HG03521 (cell line): ENCODE results near the gene ZDHHC5.

Source experiments
- ATAC-seq: cut with Tn5 transposase; IDR thresholded peaks from one replicate; pipeline ENCODE4 v1.9.1; 2021; ENCODE audit warnings: mild to moderate bottlenecking, moderate library complexity; ENCODE audit not compliant: unreplicated experiment

ZDHHC5 gene

DNA sequence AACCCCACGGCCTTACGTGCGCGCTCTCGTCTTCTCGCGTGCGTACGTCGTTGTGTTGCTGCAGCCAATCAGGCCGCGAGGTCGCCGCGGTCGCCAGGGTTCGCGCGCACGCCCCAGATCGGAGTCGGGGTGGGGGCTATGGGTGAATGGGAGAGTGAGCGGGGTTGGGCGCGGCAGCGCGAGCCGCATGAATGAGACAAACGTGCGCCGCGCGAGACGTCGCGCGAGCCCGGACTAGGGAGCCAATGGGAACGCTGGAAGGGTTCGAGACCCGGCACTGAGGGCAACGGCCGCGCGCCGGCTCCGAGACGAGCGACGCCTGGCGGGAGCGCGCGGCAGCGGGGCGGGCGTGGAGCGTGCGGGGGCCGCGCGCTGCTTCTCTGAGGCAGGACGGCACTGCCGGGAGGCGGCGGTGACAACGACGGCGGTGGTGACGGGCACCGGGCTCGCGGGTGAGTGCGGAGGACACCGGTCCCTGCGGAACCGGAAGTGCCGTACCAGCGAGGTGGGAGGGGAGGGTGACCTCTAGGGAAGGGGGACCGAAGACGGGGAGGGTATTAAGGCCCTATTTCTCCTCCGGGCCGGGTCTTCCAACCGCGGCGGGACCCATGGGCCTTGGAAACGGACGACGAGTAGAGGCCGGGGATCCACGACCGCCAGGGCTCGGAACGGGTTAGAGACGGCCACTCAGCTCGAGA is at the start of gene ZDHHC5:
Gene ZDHHC5, plus strand, starts transcription at position 379 of the 698 bp plus-strand sequence. CDS start 4,977 bp downstream, outside the sequence.
- ATAC-seq = peak; percentile 83

DNA sequence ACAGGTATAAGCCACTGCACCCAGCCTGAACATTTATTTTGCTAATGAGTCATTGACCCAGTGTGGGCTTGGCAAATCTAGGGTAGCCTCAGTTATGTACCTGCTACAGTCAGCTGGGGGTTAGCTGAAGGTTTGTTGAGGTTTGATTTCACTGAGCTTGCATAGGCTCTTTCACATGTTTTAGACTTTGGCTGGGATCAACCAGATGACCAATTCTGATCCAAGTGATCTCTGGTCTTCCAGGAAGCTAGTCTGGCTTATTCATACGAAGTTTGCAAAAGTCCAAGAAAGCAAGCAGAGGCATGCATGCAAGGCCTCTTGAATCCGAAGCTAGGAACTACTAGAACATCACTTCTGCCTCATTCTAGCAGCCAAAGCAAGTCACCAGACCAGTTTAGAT is 49.5 kb upstream of the ZDHHC5 start:
- no peak for ATAC-seq

DNA sequence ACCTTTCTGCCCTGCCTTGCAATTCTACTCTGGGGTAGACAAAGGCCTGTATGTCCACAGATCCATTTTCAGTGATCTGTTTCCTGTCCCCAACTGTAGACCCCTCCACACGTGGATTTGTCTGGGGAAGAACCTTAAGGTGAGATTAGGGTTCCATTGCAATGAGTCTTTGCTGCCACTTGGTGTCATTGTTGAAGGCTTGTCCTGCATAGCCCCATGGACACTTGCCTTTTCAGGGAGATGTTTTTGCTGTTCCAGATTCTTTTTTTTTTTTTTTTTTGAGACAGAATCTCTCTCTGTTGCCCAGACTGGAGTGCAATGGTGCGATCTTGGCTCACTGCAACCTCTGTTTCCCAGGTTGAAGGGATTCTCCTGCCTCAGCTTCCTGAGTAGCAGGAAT is 48.6 kb upstream of the ZDHHC5 start:
- no peak for ATAC-seq

GRCh38 chr11:57620467-57620866 is 47.4 kb upstream of the ZDHHC5 start:
- no peak for ATAC-seq

DNA sequence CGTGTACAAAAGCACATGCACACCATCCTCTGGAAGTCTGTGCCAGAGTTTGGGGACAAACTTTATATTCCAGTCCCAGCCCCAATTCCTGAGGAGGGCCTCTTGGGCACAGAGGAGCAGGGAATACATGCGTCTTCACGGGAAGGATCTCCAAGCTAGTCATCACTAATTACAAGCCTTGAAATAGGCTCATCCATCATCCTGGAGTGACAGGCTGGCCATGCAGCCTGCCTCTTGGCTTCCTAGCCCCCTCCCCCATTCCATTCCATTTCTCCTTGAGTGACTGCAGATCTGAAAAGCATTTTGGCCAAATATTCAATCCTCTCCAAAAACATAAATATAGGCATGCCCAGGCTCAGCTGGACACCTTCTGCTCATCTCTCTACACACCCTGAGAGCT is 45.7 kb upstream of the ZDHHC5 start:
- ATAC-seq = no peak

- no peak for ATAC-seq
Measured at GRCh38 chr11:57624864-57625263, 43.0 kb upstream of the ZDHHC5 start.

DNA sequence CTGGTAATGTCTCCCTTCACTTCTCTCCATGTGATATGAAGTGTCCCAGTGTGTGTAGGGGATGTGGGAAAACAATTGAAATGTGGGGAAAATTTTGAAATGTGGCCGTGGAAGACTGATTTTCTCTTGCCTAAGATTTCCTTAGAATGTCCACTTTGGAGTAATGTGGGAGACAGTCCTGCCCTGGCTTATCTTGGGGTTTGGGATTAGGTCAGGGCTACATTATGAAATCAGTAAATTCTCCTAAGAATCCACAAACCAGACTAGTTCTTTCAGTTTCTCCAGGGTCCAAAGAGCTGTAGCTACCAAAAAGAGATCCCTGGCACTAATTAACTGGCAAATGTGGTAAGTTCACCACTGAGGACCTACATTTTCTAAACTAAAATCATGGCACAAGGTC is 41.0 kb upstream of the ZDHHC5 start:
- no peak for ATAC-seq

DNA sequence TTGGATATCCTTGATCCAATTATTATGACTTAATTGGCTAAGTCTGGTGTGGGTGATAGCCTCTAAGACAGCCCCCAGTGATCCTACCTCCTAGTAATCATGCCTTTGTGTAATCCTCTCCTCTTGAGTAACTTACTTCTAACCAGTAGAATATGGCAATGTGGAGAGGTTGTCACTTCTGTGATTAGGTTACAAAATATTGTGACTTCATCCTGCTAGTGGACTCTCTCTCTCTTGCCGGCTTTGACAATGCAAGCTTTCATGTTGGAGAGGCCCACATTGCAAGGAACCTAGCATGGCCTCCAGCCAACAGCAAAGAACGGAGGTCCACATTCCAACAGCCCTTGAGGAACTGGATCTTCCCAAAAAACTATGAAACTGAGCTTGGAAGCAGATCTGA is 37.7 kb upstream of the ZDHHC5 start:
- no peak for ATAC-seq

DNA sequence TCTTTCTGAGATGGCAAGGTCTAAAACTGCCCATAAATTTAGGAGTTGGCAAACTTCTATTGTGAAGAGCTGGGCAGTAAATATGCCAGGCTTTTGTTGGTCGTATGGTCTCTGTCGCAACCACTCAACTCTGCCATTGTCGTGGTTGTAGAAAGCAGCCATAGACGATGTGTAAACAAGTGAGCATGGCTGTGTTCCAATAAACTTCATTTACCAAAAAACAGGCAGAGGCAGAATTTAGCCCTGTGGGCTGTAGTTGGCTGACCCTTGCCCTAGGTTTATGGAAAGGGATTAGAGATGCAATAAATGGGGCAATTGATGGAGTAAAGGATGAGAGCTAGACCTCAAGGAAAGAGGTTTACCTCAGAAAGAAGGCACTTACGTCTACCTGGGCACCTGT is 35.8 kb upstream of the ZDHHC5 start:
- no peak for ATAC-seq

- no peak for ATAC-seq
Measured at GRCh38 chr11:57633394-57634070, 34.4 kb upstream of the ZDHHC5 start.

GRCh38 chr11:57634311-57634710 is 33.6 kb upstream of the ZDHHC5 start:
- ATAC-seq = no peak

GRCh38 chr11:57635246-57635645 is 32.7 kb upstream of the ZDHHC5 start:
- ATAC-seq = no peak

DNA sequence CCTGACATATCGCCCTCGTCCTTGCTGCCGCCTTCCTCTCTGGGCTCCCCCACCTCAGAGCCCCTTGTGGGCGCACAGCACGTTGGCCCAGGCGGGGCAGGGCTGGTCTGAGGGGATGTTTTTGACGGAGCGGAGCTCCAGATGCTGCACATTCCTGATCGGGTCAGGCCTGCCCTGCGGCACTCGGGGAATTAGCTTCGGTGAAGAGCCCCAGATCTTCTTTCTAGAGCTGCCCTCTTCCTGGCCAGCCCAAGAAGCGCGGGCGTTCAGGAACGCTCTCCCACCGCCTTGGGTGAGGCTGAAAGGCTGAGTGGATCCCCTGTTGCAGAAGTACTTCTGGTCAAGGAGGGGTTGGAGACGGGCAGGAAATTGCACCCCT is 30.3 kb upstream of the ZDHHC5 start:
- ATAC-seq = no peak

DNA sequence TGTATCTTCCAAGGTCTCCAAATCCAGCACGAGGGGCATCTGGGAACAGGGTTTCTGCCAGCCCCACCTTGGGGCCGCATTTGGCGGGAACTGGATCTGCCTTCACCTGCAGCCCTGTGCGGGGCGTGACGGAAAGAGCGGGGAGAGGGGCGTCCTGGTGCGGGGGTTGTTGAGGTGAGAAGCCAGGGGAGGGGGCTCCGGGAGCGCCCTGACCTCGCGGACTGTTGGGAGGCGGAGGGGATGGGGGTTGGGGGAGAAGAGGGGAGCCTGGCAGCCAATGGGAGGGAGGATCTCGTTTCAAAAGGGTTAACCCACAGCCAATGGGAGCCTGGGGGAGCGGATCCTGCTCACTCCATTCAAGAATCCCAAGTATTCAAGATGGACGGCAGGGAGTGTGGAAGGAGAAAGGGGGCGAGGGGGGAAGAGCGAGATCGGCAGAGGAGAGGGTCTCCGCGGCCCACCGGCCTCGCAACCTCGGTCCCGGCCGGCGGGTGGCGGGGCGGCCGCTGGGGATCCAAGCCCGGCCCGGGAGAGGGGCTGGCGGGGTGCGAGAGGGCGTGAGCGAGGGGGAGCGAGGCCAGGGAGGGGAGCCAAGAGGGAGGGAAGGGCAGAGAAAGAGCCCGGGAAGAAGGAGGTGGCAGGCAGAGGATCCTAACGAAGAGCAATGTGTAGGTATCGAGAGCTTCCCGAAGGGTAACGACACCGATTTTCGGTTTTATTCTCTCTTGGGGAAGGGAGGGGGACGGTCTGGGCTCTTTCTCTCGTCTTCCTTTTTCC is 29.7 kb upstream of the ZDHHC5 start:
- no peak for ATAC-seq

DNA sequence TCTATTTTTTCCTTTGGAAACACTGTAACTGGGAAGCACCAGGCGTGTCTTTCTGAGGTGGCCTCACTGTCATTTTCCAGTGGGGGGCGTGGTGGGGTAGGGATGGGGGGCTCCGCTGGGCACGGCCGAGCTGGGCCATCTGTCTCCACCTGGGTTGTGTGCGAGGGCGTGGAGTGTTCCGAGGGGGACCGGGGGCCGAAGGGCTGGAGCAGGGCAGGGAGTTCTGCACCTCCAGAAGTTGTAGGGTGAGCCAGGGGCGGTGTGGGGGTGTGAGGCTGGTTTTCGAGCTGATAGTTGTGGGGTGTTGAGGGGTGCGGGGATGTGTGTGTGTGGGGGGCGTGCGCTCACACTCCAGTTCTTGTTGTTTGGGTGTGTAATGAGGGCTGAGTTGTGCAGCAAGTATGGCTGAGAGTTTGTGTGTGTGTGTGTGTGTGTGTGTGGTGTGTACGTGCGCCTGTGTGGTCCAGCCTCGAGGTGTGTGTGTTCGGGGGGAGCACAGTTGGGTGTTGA is 29.0 kb upstream of the ZDHHC5 start:
- ATAC-seq = no peak

- ATAC-seq = no peak
Measured at GRCh38 chr11:57639321-57640067, 28.4 kb upstream of the ZDHHC5 start.

GRCh38 chr11:57640068-57640800 is 27.7 kb upstream of the ZDHHC5 start:
- ATAC-seq = no peak

DNA sequence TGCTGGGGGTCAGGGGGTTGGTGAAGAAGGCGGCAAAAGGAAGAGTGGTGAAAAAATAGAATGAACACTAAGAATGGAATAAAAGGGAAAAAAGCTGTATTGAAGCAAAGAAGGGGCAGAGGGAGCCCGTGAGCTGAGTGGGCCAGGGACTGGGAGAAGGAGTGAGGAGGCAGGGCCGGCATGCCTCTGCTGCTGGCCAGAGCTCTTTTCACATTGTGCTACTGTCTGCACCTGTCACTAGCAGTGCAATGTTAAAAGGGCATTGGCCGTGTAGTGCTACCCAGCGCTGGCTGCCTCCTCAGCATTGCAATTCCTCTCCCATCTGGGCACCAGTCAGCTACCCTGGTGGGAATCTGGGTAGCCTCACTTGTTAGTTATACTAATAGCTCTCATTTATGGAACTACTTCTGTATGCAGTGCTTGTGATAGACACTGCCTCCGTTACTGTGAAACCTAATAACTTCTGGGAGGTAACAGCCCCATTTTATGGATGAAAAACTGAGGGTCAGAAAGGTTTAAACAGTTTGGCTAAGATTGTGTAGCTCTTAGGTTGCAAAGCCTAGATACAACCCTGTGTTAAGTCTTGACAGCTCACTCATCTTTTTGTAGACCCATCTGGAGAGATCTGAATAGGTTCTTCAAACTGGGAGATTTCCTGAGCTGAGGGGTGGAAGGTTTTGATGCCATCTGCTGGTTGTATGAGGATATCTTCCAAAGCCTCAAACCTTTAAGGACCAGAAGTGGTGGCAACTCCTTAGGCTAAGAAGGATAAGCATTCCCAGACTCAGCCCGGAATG is 26.7 kb upstream of the ZDHHC5 start:
- ATAC-seq = no peak

DNA sequence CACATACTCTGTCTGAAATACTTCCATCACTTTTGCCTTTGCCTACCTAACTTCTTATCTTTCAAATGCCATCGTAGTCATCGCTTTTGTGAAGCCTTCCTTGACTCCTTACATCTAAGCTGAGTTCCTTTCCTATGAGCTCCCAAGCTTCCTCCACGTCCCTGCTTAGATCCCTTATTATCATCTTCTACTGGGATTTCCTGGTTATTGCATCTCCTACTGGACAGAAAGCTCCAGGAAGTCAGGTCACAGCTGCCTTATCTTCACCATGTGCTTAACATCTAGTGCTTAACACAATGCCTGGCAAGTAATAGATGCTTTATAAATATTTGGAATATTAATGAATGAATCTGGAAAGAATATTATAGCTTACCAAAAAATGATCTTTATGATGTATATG is 24.1 kb upstream of the ZDHHC5 start:
- no peak for ATAC-seq
